Measurements from ENCODE around the gene FAM81A. TPM values are rescaled to one million over a fixed set of nuclear protein-coding genes. Genes with fewer than 3 reads are reported as not detected.

FAM81A gene
- total RNA-seq, 1 donor from 2014 or later = 1.3 TPM

DNA sequence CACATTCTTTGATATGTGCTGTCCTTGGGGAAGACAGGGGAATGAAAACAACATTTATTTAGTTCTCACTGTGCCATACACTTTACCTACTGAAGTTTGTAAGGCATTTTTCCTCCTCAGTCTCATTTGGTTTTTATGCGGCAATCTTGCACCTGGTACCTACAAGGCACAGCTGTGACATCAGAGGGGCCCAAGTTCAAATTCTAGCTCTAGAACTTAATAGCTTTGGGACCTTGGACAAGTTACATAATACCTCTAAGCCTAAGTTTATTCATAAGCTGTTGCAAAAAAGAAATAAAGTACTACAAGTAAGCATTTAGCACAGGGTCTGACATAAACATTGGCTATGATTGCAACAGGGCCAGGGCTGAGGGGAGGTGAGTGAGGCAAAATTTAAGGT is 5.6 kb upstream of the FAM81A start:
- Histone ChIP-seq H3K36me3 (no peaks in the 10 kb centered on the region), H3K9me3 (no peaks in the 10 kb centered on the region), H3K4me1 (peaks cover 6% of the 10 kb centered on the region), H3K4me3 (no peak overlapping the region), H3K27ac (no peak overlapping the region), H3K27me3 (peaks cover 4% of the 10 kb centered on the region)
- ATAC-seq (no peak), DNase-seq (no peak)
- intact Hi-C loops (cut with DNase I) = no loop called here
- TF ChIP-seq, protein P1, sequence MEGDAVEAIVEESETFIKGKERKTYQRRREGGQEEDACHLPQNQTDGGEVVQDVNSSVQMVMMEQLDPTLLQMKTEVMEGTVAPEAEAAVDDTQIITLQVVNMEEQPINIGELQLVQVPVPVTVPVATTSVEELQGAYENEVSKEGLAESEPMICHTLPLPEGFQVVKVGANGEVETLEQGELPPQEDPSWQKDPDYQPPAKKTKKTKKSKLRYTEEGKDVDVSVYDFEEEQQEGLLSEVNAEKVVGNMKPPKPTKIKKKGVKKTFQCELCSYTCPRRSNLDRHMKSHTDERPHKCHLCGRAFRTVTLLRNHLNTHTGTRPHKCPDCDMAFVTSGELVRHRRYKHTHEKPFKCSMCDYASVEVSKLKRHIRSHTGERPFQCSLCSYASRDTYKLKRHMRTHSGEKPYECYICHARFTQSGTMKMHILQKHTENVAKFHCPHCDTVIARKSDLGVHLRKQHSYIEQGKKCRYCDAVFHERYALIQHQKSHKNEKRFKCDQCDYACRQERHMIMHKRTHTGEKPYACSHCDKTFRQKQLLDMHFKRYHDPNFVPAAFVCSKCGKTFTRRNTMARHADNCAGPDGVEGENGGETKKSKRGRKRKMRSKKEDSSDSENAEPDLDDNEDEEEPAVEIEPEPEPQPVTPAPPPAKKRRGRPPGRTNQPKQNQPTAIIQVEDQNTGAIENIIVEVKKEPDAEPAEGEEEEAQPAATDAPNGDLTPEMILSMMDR (IDR thresholded peaks at IDR 0.05) = no peak

DNA sequence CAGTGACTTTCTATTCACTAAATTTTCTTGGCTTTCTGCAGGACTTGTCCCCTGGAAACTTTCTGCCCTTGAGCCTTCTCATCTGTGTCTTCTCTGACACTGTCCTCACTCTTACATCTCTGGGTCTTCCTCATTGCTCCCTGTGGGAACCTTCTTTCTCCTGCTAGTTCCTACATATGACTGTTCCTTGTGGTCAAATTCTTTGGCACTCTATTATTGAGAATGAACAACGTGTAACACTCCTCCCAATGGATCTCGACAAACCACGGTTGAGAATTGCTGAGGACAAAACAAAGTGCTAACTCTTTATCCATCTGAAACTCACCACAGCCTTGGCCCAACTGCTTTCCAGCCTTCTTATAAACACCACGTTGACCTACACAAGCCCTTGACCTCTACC is 3.5 kb upstream of the FAM81A start:
- H3K9me3 ChIP-seq = no peaks in the 10 kb centered on the region
- TF ChIP-seq, protein P1 (IDR thresholded peaks at IDR 0.05) = no peak
- H3K27me3 ChIP-seq = peaks cover 7% of the 10 kb centered on the region
- no peak for ATAC-seq
- intact Hi-C loops (cut with DNase I) = no loop called here
- H3K27ac ChIP-seq = no peak overlapping the region
- no peaks in the 10 kb centered on the region for H3K36me3 ChIP-seq
- DNase-seq = no peak
- no peak overlapping the region for H3K4me3 ChIP-seq
- peaks cover 12% of the 10 kb centered on the region for H3K4me1 ChIP-seq

DNA sequence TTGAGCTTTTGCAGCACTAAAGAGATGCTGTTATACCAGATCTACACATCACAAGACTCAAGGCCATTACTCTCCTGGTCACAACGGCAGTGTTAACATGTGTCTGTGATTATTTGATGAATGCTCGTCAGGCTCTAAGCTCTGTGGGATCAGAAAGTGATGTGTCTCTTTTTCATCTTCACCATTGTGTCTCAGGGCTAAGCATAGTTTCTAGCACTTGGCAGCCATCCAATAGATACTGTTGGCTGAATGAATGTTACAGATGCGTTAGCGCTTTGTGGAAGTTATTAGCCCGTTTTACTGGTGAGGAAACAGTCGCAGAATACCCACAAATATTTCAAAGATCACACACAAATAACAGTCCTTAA is 1.2 kb upstream of the FAM81A start:
- ATAC-seq (no peak), DNase-seq (no peak)
- TF ChIP-seq, protein P1 (IDR thresholded peaks at IDR 0.05) = no peak
- intact Hi-C loops (cut with DNase I) = no loop called here
- Histone ChIP-seq H3K9me3 (no peaks in the 10 kb centered on the region), H3K4me1 (peaks cover 12% of the 10 kb centered on the region), H3K27me3 (peaks cover 7% of the 10 kb centered on the region), H3K36me3 (no peaks in the 10 kb centered on the region), H3K4me3 (peak overlapping the region; percentile 52), H3K27ac (no peak overlapping the region)

DNA sequence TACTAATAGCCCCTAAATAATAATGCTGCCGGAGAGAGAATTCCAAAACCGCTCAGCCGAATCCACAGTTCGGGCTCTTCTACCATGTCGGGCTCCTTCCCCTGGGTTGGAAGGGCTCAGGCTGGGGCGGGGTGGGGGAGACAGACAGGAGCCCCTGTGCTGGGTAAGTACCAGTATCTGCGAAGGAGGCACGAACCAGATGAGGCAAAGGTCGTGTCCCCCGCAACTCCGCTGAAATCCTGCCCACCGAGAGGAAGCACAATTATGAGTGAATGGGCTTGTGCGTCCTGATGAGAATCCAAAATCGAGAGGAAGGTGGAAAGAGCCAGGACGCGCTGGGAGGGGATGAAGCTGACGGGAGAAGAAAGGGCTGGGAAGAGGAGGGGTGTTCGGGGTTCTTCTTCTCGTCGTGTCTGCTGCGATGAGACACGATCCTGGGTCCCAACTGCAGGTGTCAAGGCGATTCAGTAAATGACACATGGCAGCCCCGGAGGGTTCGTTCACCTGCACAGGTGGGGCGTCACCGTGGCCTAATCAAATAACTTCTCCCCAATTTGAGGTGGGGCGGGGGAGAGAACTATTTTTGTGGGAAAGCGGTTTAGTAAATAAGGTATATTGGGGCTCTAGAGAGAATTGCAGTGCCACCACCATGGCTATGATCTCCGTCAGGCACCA is 707 bp upstream of the FAM81A start:
- ATAC-seq (no peak), DNase-seq (no peak)
- Histone ChIP-seq H3K4me3 (peak overlapping the region; percentile 52), H3K27me3 (peaks cover 7% of the 10 kb centered on the region), H3K9me3 (no peaks in the 10 kb centered on the region), H3K27ac (no peak overlapping the region), H3K4me1 (peaks cover 12% of the 10 kb centered on the region), H3K36me3 (no peaks in the 10 kb centered on the region)
- TF ChIP-seq, protein P1 (IDR thresholded peaks at IDR 0.05) = no peak
- intact Hi-C loops (cut with DNase I) = no loop called here

DNA sequence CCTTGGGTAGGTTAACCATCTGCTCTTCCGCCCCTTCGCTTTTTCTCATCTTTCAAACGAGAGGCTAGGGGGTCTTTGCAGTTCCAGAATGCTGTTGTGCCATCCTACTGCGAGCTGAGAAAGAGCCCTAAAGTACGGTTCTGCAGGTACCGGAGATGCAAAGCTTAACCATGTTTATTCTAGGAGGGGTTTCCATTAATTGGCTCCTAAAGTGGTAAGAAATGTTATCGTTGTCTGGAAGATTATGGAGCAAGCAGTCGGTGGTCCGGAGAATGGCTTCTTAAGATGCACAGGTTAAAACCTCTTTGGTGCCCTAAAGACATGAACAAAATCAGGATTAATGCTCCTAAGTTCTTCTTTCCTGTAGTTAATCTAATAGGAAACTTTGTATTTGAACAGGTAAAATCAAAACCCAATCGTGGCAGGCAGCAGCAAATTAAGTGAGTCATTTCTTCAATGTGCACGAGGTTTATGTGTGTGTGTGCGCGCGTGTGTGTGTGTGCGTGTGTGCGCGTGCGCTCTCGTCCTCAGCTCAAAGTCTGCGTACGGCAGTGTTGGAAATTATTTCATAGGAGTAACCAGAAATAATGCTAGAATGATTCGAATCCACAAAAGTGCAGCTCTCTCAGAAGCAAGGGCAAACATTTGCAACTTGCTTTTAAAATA is 772 bp downstream of the FAM81A start:
- ATAC-seq (no peak), DNase-seq (no peak)
- H3K27ac ChIP-seq = no peak overlapping the region
- peaks cover 12% of the 10 kb centered on the region for H3K4me1 ChIP-seq
- intact Hi-C loops (cut with DNase I) = no loop called here
- peaks cover 7% of the 10 kb centered on the region for H3K27me3 ChIP-seq
- TF ChIP-seq, protein P1 (IDR thresholded peaks at IDR 0.05) = no peak
- no peaks in the 10 kb centered on the region for H3K9me3 ChIP-seq
- peak overlapping the region; percentile 52 for H3K4me3 ChIP-seq
- no peaks in the 10 kb centered on the region for H3K36me3 ChIP-seq
